Ovary (tissue), 9 donors: Measurements from ENCODE around the gene COL23A1. TPM values are rescaled to one million over a fixed set of nuclear protein-coding genes. Genes with fewer than 3 reads are reported as not detected.

Source experiments
- DNase-seq, 5 donors: peaks; one replicate each; pipeline ENCODE4 v3.0.0-alpha.2; 2019 to 2020
- H3K27ac ChIP-seq, 2 donors: fragments of 200-600 bp; one replicate each; pipeline versions ENCODE4 v1.5.1 to v1.8.0; 2019 to 2022
- H3K27me3 ChIP-seq: fragments of 200-600 bp; one replicate; pipeline ENCODE4 v1.8.0; 2022
- H3K36me3 ChIP-seq: fragments of 200-600 bp; sonication (generic); one replicate; pipeline ENCODE4 v1.5.1; 2019
- H3K4me1 ChIP-seq: one replicate; pipeline ENCODE4 v1.8.1; 2013; ENCODE audit warnings: mild to moderate bottlenecking, moderate library complexity; ENCODE audit not compliant: insufficient read depth
- H3K4me3 ChIP-seq: fragments of 200-600 bp; sonication (generic); one replicate; pipeline ENCODE4 v1.5.1; 2017
- H3K9me3 ChIP-seq, 2 donors: fragments of 200-600 bp in 1 of 2; sonication (generic) in 1 of 2; one replicate each; pipeline versions ENCODE4 v1.5.1 to v1.8.1; 2013 to 2019; ENCODE audit warnings: mild to moderate bottlenecking in 1 of 2, moderate library complexity in 1 of 2
- CTCF ChIP-seq, 3 donors: fragments of 450-650 bp in 2 of 3; fragments of 200-600 bp in 1 of 3; IDR thresholded peaks; one replicate each; pipeline versions ENCODE4 v1.5.1 to v1.8.0; 2016 to 2022; ENCODE audit warnings: antibody characterized with exemption in 3 of 3, mild to moderate bottlenecking in 1 of 3
- EP300 ChIP-seq: sonication (generic); formaldehyde crosslinking; IDR thresholded peaks from one replicate; pipeline ENCODE4 v1.6.1; 2017; ENCODE audit warnings: antibody characterized with exemption
- POLR2A ChIP-seq: fragments of 450-650 bp; IDR thresholded peaks from one replicate; pipeline ENCODE4 v1.6.1; 2017; ENCODE audit warnings: antibody characterized with exemption, mild to moderate bottlenecking, moderate library complexity
- WGBS, 3 donors: extraction: QIAGEN DNeasy Blood & Tissue Kit in 1 of 3; methylation state at CpG; one replicate each; pipeline versions ENCODE4 v1.1.5 to v1.1.7; 2013 to 2017; 5-methylcytosine and 5-hydroxymethylcytosine counted together
- intact Hi-C, 4 donors: fragments of 100-400 bp; cut with DNase I; formaldehyde crosslinking; loops; one replicate each; pipeline versions ENCODE4 v1.11.0 to v1.15.1; 2022 to 2023
- polyA plus RNA-seq, 2 donors: library from polyadenylated mRNA; stranded (reverse); fragments of 200-250 nt in 1 of 2; fragments of 350-450 nt in 1 of 2; fragmentation: Illumina TruSeq in 1 of 2; extraction: RNeasy Lipid Tissue Mini Kit (QIAGEN cat#74804) in 1 of 2; gene quantifications; one replicate each; pipeline ENCODE4 v1.2.3, GENCODE V29; 2013 to 2014
- total RNA-seq, 7 donors: library from RNA; depleted of rRNA in 2 of 7; stranded (reverse); fragments of >200 nt in 2 of 7; fragmentation: NEBNext Ultra II Directional in 3 of 7; extraction: Animal tissue kit (Norgen Biotek cat#: 25700) in 3 of 7; gene quantifications; one replicate each; pipeline versions ENCODE4 v1.1.0 to v1.2.4, GENCODE V29; 2016 to 2023
- donor health status: DM: no; HTN: no; CAD: no; lungs with moderate emphysema.
- donor health status: DM: no; HTN: no; CAD: no.
- donor health status: Bipolar disorder and iron deficiency.
- donor health status: DM: yes; HTN: yes; CAD: no.
- donor health status: DM: no; HTN: no; CAD: no.
- donor health status: DM: yes; HTN: yes; CAD: no.

Gene COL23A1
- total and polyA plus RNA-seq, 9 donors: 0.13 to 0.92 (median 0.39) TPM; not detected in 1

DNA sequence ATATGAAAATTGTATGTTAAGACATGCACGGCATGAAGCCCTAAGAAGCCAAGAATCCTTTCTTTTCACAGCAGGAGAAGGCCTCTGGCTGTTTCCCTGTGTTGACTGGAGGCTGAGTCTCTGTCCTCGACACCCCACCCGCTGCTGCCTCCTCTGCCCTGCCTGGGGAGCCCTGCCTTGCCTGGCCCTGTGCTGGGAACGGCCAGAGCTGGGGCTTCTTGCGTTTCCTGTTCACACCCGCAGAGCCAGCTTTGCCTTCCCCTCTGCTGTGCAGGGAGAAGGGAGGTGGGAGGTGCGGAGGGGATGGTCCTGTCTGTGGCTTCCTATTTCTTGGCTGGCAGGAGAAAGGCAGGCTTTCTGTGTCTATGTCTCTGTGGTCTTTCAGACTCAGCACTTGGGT, 396.2 kb downstream of the COL23A1 start:
- no peak for TF ChIP-seq POLR2A
- no peak for TF ChIP-seq CTCF (IDR thresholded peaks at IDR 0.05)
- TF ChIP-seq EP300: no peak
- Histone ChIP-seq H3K9me3 (no peaks in the 10 kb centered on the region), H3K27me3 (no peaks in the 10 kb centered on the region), H3K4me1 (no peaks in the 10 kb centered on the region), H3K27ac (no peak overlapping the region), H3K4me3 (no peak overlapping the region), H3K36me3 (no peaks in the 10 kb centered on the region)
- WGBS, 3 donors: 26 to 34% (median 32%) methylated on average over 7 of the region's 7 CpGs
- intact Hi-C loops: no loop called here
- DNase-seq: no peak

GRCh38 chr5:178193251-178193809, 396.9 kb downstream of the COL23A1 start:
- TF ChIP-seq POLR2A (no peak), CTCF (IDR thresholded peaks at IDR 0.05) (no peak), EP300 (no peak)
- whole genome bisulfite sequencing, 3 donors: 72 to 78% (median 73%) methylated on average over 8 of the region's 8 CpGs
- intact Hi-C loops: no loop called here

DNA sequence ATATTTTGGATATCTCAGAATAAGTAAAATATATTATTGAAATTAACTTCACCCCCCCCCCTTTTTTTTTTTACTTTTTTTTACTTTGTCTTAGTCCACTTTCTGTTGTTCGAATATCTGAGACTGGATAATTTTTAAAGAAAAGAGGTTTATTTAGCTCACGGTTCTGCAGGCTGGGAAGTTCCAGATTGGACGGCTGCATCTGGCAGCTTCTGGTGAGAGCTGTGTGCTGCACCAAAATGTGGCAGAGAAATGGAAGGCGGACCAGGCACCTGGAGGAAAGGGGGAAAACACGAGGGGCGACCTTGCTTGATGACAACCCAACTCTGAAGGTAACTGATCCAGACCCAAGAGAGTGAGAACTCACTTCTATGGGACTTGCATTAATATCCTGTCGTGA, 397.4 kb downstream of the COL23A1 start:
- Histone ChIP-seq H3K4me1 (no peaks in the 10 kb centered on the region), H3K27ac (no peak overlapping the region), H3K9me3 (no peaks in the 10 kb centered on the region), H3K27me3 (no peaks in the 10 kb centered on the region), H3K4me3 (no peak overlapping the region), H3K36me3 (no peaks in the 10 kb centered on the region)
- WGBS, 3 donors: 90 to 91% (median 91%) methylated on average over 7 of the region's 7 CpGs
- TF ChIP-seq EP300: no peak
- no peak for TF ChIP-seq POLR2A
- no peak for TF ChIP-seq CTCF (IDR thresholded peaks at IDR 0.05)
- no peak for DNase-seq
- intact Hi-C loops: no loop called here

More at GRCh38 chr5:178193251-178193809, 396.9 kb downstream of the COL23A1 start:
- Histone ChIP-seq H3K36me3 (no peaks in the 10 kb centered on the region), H3K4me1 (no peaks in the 10 kb centered on the region), H3K27ac (no peak overlapping the region), H3K27me3 (no peaks in the 10 kb centered on the region), H3K9me3 (no peaks in the 10 kb centered on the region), H3K4me3 (no peak overlapping the region)
- no peak for DNase-seq

- Histone ChIP-seq H3K4me3 (no peak overlapping the region), H3K9me3 (no peaks in the 10 kb centered on the region), H3K36me3 (no peaks in the 10 kb centered on the region), H3K27me3 (no peaks in the 10 kb centered on the region), H3K27ac (no peak overlapping the region), H3K4me1 (no peaks in the 10 kb centered on the region)
- 13 to 28% (median 27%) methylated on average over 2 of the region's 2 CpGs for WGBS, 3 donors
- DNase-seq: no peak
- TF ChIP-seq CTCF (IDR thresholded peaks at IDR 0.05) (no peak), EP300 (no peak), POLR2A (no peak)
- intact Hi-C loops: no loop called here
Observed at GRCh38 chr5:178192244-178192643, 397.9 kb downstream of the COL23A1 start.
